Hepatocyte (in vitro differentiated cells): ENCODE data around the gene ACTC1. TPM values are rescaled to one million over a fixed set of nuclear protein-coding genes. Genes with fewer than 3 reads are reported as not detected.

Experiments
- DNase-seq: peaks from one replicate; pipeline ENCODE4 v3.0.0-alpha.2; 2016; ENCODE audit warnings: low spot score
- H2AFZ ChIP-seq: fragments of 200-600 bp; sonication (generic); 2 replicates; pipeline ENCODE4 v1.6.0; 2016; ENCODE audit warnings: antibody characterized with exemption, mild to moderate bottlenecking
- H3K27ac ChIP-seq: fragments of 200-600 bp; sonication (generic); 2 replicates; pipeline ENCODE4 v1.5.1; 2016; ENCODE audit warnings: mild to moderate bottlenecking
- H3K27me3 ChIP-seq: fragments of 200-600 bp; sonication (generic); 2 replicates; pipeline ENCODE4 v1.6.1; 2016
- H3K36me3 ChIP-seq: fragments of 200-600 bp; sonication (generic); replicated peaks from 2 replicates; pipeline ENCODE4 v1.5.1; 2016; ENCODE audit warnings: low read depth; ENCODE audit not compliant: insufficient read depth
- H3K4me1 ChIP-seq: fragments of 200-600 bp; sonication (generic); 2 replicates; pipeline ENCODE4 v1.5.1; 2016; ENCODE audit warnings: mild to moderate bottlenecking, moderate library complexity; ENCODE audit not compliant: insufficient read depth
- H3K4me2 ChIP-seq: fragments of 200-600 bp; sonication (generic); 2 replicates; pipeline ENCODE4 v1.6.0; 2016
- H3K4me3 ChIP-seq: fragments of 200-600 bp; sonication (generic); 2 replicates; pipeline ENCODE4 v1.5.1; 2016; ENCODE audit warnings: mild to moderate bottlenecking
- H3K79me2 ChIP-seq: fragments of 200-600 bp; sonication (generic); 2 replicates; pipeline ENCODE4 v1.6.0; 2017; ENCODE audit warnings: mild to moderate bottlenecking
- H3K9me2 ChIP-seq: fragments of 200-600 bp; sonication (generic); replicated peaks from 2 replicates; pipeline ENCODE4 v1.6.0; 2017; ENCODE audit warnings: mild to moderate bottlenecking; ENCODE audit not compliant: insufficient read depth
- H3K9me3 ChIP-seq: fragments of 200-600 bp; sonication (generic); 2 replicates; pipeline ENCODE4 v1.5.1; 2016; ENCODE audit warnings: low read depth, mild to moderate bottlenecking
- H4K20me1 ChIP-seq: fragments of 200-600 bp; sonication (generic); 2 replicates; pipeline ENCODE4 v1.6.0; 2016; ENCODE audit warnings: mild to moderate bottlenecking; ENCODE audit not compliant: insufficient read depth, poor library complexity, severe bottlenecking
- EZH2 ChIP-seq: fragments of 200-600 bp; sonication (generic); IDR thresholded peaks from 2 replicates; pipeline ENCODE4 v1.6.1; 2016; ENCODE audit warnings: antibody characterized with exemption, mild to moderate bottlenecking, borderline replicate concordance
- EZH2phosphoT487 ChIP-seq: fragments of 200-600 bp; sonication (generic); IDR thresholded peaks from one replicate; pipeline ENCODE4 v1.6.1; 2018; ENCODE audit warnings: antibody characterized with exemption, mild to moderate bottlenecking, low read depth, moderate library complexity; ENCODE audit not compliant: unreplicated experiment, severe bottlenecking
- WGBS: methylation state at CpG from one replicate; pipeline ENCODE4 v1.1.6; 2016; ENCODE audit warnings: low lambda C conversion rate; ENCODE audit errors: missing lambda C conversion rate; 5-methylcytosine and 5-hydroxymethylcytosine counted together
- polyA plus RNA-seq: library from polyadenylated mRNA; unstranded; fragments of >200 nt; fragmentation: Nextera tagmentation; extraction: Ambion mirVana; gene quantifications from 2 replicates; pipeline ENCODE4 v1.2.1, GENCODE V29; 2016
- total RNA-seq: library from RNA; depleted of rRNA; stranded (reverse); fragments of >200 nt; gene quantifications from 2 replicates; pipeline ENCODE4 v1.2.3, GENCODE V29; 2014
- TF ChIP-seq, protein P1 (sequence below): fragments of 200-600 bp; sonication (generic); IDR thresholded peaks from 2 replicates; pipeline ENCODE4 v1.5.1; 2016; ENCODE audit warnings: antibody characterized with exemption, mild to moderate bottlenecking; ENCODE audit not compliant: poor library complexity

Gene ACTC1
- total and polyA plus RNA-seq, 2 experiments from 2014 or later, result 1.7 to 4.7 TPM

DNA sequence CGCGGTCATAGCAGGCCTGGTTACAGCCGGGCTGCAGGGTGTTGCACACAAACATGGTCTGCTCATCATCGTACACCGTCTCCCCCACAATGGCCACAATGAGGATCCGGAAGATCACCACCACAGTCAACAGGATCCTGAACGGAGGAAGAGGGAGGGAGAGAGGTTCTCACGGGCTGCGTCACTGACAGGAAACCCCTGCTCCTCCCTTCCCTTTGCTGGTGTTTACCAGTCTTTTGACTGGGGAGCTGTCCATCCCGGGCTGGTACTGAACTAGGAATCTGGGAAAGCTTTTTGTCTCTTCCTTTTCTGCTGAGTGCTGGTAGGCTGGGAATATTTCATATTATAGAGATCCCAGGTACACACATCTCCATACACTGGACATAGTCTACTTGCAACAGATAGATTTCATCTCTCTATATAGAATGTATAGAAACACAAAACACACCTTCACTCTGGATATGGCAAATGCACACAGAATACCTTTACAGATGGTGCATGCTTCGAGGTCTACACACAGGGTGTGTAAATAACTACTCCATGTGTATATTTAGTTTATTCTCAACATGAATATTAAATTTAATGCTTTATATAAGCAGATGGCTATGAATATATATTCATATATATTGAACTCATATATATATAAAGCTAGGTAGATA is 42.0 kb downstream of the ACTC1 start:
- Histone ChIP-seq H3K36me3 (no peaks in the 10 kb centered on the region), H3K4me3 (no peak overlapping the region), H3K4me1 (peaks cover 5% of the 10 kb centered on the region), H3K4me2 (peak overlapping the region; percentile 47), H3K79me2 (no peaks in the 10 kb centered on the region), H3K27ac (no peak overlapping the region), H2AFZ (no peak overlapping the region), H3K9me2 (no peaks in the 10 kb centered on the region), H4K20me1 (no peaks in the 10 kb centered on the region), H3K27me3 (peaks cover 55% of the 10 kb centered on the region), H3K9me3 (no peaks in the 10 kb centered on the region)
- WGBS, result 37% methylated on average over 11 of the region's 11 CpGs
- peak; percentile 33 for TF ChIP-seq EZH2phosphoT487
- no peak for TF ChIP-seq EZH2
- DNase-seq, result peak; percentile 78

DNA sequence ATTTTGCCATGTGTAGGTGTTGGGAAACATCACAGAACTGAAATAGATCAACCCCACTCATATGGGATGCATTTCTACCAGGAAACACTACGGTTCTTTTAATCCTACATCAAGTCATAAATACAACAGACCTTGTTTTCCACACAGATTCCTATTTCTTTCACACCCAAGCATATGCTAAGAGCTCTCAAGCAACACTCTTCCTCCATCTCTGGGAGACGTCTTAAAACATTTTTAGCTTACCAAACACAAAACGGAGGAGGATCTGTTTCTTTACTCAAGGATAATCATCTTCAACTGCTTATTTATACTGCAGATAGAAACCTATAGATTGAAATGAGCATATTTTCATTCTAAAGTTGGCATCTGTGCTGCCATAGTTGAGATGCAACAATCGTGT is 45.7 kb downstream of the ACTC1 start:
- no peaks in the 10 kb centered on the region for H3K9me3 ChIP-seq
- 72% methylated on average over 4 of the region's 4 CpGs for WGBS
- TF ChIP-seq EZH2phosphoT487 (no peak), EZH2 (no peak)
- TF ChIP-seq, protein P1, sequence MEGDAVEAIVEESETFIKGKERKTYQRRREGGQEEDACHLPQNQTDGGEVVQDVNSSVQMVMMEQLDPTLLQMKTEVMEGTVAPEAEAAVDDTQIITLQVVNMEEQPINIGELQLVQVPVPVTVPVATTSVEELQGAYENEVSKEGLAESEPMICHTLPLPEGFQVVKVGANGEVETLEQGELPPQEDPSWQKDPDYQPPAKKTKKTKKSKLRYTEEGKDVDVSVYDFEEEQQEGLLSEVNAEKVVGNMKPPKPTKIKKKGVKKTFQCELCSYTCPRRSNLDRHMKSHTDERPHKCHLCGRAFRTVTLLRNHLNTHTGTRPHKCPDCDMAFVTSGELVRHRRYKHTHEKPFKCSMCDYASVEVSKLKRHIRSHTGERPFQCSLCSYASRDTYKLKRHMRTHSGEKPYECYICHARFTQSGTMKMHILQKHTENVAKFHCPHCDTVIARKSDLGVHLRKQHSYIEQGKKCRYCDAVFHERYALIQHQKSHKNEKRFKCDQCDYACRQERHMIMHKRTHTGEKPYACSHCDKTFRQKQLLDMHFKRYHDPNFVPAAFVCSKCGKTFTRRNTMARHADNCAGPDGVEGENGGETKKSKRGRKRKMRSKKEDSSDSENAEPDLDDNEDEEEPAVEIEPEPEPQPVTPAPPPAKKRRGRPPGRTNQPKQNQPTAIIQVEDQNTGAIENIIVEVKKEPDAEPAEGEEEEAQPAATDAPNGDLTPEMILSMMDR, result no peak
- peaks cover 5% of the 10 kb centered on the region for H3K4me1 ChIP-seq
- no peak overlapping the region for H3K4me2 ChIP-seq
- no peaks in the 10 kb centered on the region for H4K20me1 ChIP-seq
- H3K4me3 ChIP-seq, result no peak overlapping the region
- no peaks in the 10 kb centered on the region for H3K9me2 ChIP-seq
- H3K36me3 ChIP-seq, result no peaks in the 10 kb centered on the region
- H3K27ac ChIP-seq, result no peak overlapping the region
- peaks cover 18% of the 10 kb centered on the region for H3K27me3 ChIP-seq
- no peaks in the 10 kb centered on the region for H3K79me2 ChIP-seq
- DNase-seq, result no peak
- H2AFZ ChIP-seq, result no peak overlapping the region

Other genes starting within 250 kb of the ACTC1 start
- gene GOLGA8B, start 211.9 kb downstream of the ACTC1 start, total RNA-seq, result 30.4 and 38.7 TPM in 2 replicates
- 45.8 and 71.6 TPM in 2 replicates for gene GOLGA8B, start 211.9 kb downstream of the ACTC1 start, polyA plus RNA-seq
- gene GJD2, start 40.6 kb downstream of the ACTC1 start, total RNA-seq, result 0.07 TPM in 1 of 2 replicates, not detected in the other
- gene GJD2, start 40.6 kb downstream of the ACTC1 start, polyA plus RNA-seq, result not detected in 2 replicates
- gene AQR, start 174.2 kb upstream of the ACTC1 start, total RNA-seq, result 31.0 and 39.8 TPM in 2 replicates
- gene AQR, start 174.2 kb upstream of the ACTC1 start, polyA plus RNA-seq, result 11.5 and 15.3 TPM in 2 replicates
- 31.2 and 34.8 TPM in 2 replicates for gene ZNF770, start 192.7 kb upstream of the ACTC1 start, total RNA-seq
- 32.6 and 32.8 TPM in 2 replicates for gene ZNF770, start 192.7 kb upstream of the ACTC1 start, polyA plus RNA-seq